ENCODE results near the gene ST3GAL6. TPM values are rescaled to one million over a fixed set of nuclear protein-coding genes. Genes with fewer than 3 reads are reported as not detected.

The ST3GAL6 gene
- total and polyA plus RNA-seq, 10 of the 15 experiments (the other 5 are each of a cell fraction or from before 2014, with no cell fraction given) = 19.5 to 41.2 (median 37.4) TPM

- no peak for TF ChIP-seq IRF5 (IDR thresholded peaks at IDR 0.05; ENCODE audit: borderline replicate concordance)
- no peak for TF ChIP-seq TCF12 (IDR thresholded peaks at IDR 0.05; ENCODE audit: low read depth, low read length)
- TF ChIP-seq STAT1 (conservative IDR thresholded peaks at IDR 0.05) = no peak
- no peak for TF ChIP-seq NFYA (IDR thresholded peaks at IDR 0.05; ENCODE audit: borderline replicate concordance, low read depth, low read length)
- no peak for TF ChIP-seq CREB1 (IDR thresholded peaks at IDR 0.05; ENCODE audit: low read depth)
- no peak for TF ChIP-seq ZBTB4 (CRISPR knock-in tag; IDR thresholded peaks at IDR 0.05)
Observed at GRCh38 chr3:98717584-98717983, 45.6 kb upstream of the ST3GAL6 start (continued).

- no peak overlapping the region; the same call in 1 of the 2 replicates for H3K4me2 ChIP-seq (ENCODE audit: control insufficient read depth, insufficient read depth)
- no TSS peak for BruUV-seq (replicated peaks)
- CTCF ChIA-PET = interaction anchor here (1.2 kb wide), 1 partner anchor 117 kb away, joined by 3 read pairs; no protein-coding TSS in a partner anchor
- H3K4me1 ChIP-seq (ENCODE audit: control insufficient read depth, insufficient read depth, low read length) = 0 out of 2 replicates have a peak, but pooled peaks cover 3% of the 10 kb centered on the region
- no peaks in the 10 kb centered on the region for H4K20me1 ChIP-seq (ENCODE audit: control insufficient read depth, insufficient read depth)
- no peaks in the 10 kb centered on the region for H3K27me3 ChIP-seq (replicated peaks in 1 of 2; ENCODE audit: control insufficient read depth in 2 of 2, insufficient read depth in 2 of 2, low read length in 1 of 2)
- POLR2A ChIA-PET = no interaction called here
- 0% methylated on average over 1 of the region's 1 CpG for WGBS (ENCODE audit: insufficient coverage, insufficient replicate concordance, low lambda C conversion rate, missing lambda C conversion rate)
- DNase-seq (ENCODE audit: low read depth, low spot score) (no peak), ATAC-seq (peak; percentile 30; the same call in 2 of the 3 replicates), FAIRE-seq (no peak)
- no peaks in the 10 kb centered on the region for H3K79me2 ChIP-seq (ENCODE audit: control insufficient read depth, insufficient read depth, low read length)
- H2AFZ ChIP-seq (ENCODE audit: control insufficient read depth, low read depth, low read length) = peak overlapping the region; percentile 34; the same call in 1 of the 2 replicates
- no peak overlapping the region for H3K4me3 ChIP-seq
- SMC1A ChIA-PET (ENCODE audit: uncharacterized antibody, unreplicated experiment) = interaction anchor here (0.6 kb wide), 1 partner anchor 79 kb away, joined by 3 read pairs; no protein-coding TSS in a partner anchor
- no peak overlapping the region for H3K9ac ChIP-seq (ENCODE audit: control insufficient read depth, insufficient read depth, low read length)
- no peak for TF ChIP-seq ELK1 (IDR thresholded peaks at IDR 0.05; ENCODE audit: low read depth, low read length)
- TF ChIP-seq ZNF24 (IDR thresholded peaks at IDR 0.05) = no peak
- TF ChIP-seq WRNIP1 (IDR thresholded peaks at IDR 0.05; ENCODE audit: borderline replicate concordance, low read depth, low read length) = no peak
- H3K27ac ChIP-seq (ENCODE audit: control insufficient read depth, insufficient read depth) = no peak overlapping the region
- in situ Hi-C loops (cut with MboI) (no loop called here), intact Hi-C loops (cut with micrococcal nuclease; ENCODE audit: unreplicated experiment) (no loop called here)
- no peaks in the 10 kb centered on the region for H3K36me3 ChIP-seq (ENCODE audit: control insufficient read depth in 2 of 2, insufficient read depth in 2 of 2, low read length in 1 of 2)
- RAD21 ChIA-PET (ENCODE audit: unreplicated experiment) = interaction anchor here (0.7 kb wide), 1 partner anchor 10 kb away, joined by 3 read pairs; no protein-coding TSS in a partner anchor
- H3K9me3 ChIP-seq (replicated peaks; ENCODE audit: control insufficient read depth, insufficient read depth, low read length) = no peaks in the 10 kb centered on the region
Observed at GRCh38 chr3:98718730-98719129, 44.4 kb upstream of the ST3GAL6 start.
